GM12891 (cell line): ENCODE data around the gene PPP4R3B.

Source experiments
- PAX5 ChIP-seq: IDR thresholded peaks from 2 replicates; pipeline ENCODE4 v1.6.1; 2011; ENCODE audit warnings: low read length, moderate library complexity, mild to moderate bottlenecking; ENCODE audit not compliant: insufficient read depth, severe bottlenecking
- POLR2A ChIP-seq: IDR thresholded peaks from 2 replicates; pipeline ENCODE4 v1.6.1; 2011; ENCODE audit warnings: low read depth, low read length, control low read depth
- POLR2AphosphoS5 ChIP-seq: IDR thresholded peaks from 2 replicates; pipeline ENCODE4 v1.6.1; 2011; ENCODE audit warnings: low read depth, low read length, control low read depth
- POU2F2 ChIP-seq: IDR thresholded peaks from 2 replicates; pipeline ENCODE4 v1.6.1; 2011; ENCODE audit warnings: low read depth, mild to moderate bottlenecking, control low read depth, low read length, moderate library complexity
- SPI1 ChIP-seq: IDR thresholded peaks from 2 replicates; pipeline ENCODE4 v1.6.1; 2011; ENCODE audit warnings: low read depth, low read length, control low read depth
- TAF1 ChIP-seq: IDR thresholded peaks from 2 replicates; pipeline ENCODE4 v1.6.1; 2011; ENCODE audit warnings: low read depth, low read length, control low read depth

- TF ChIP-seq POLR2A, result no peak
- TF ChIP-seq TAF1, result no peak
- TF ChIP-seq POU2F2, result no peak
- no peak for TF ChIP-seq POLR2AphosphoS5
- TF ChIP-seq PAX5, result no peak
- TF ChIP-seq SPI1, result no peak
These were observed 86.8 kb downstream of the PPP4R3B start for GRCh38 chr2:55530539-55531081.
